Mucosa of descending colon (tissue), 3 donors: ENCODE measurements around the gene PYHIN1. TPM values are rescaled to one million over a fixed set of nuclear protein-coding genes. Genes with fewer than 3 reads are reported as not detected.

Experiments used
- ATAC-seq: fragments of 200-7000 bp; cut with Tn5 transposase; one replicate; pipeline ENCODE4 v1.9.1; 2020; ENCODE audit warnings: mild to moderate bottlenecking, moderate library complexity
- DNase-seq, 3 donors: peaks; one replicate each; pipeline ENCODE4 v3.0.0-alpha.2; 2020
- H3K36me3 ChIP-seq: fragments of 200-600 bp; one replicate; pipeline ENCODE4 v1.8.0; 2021; ENCODE audit warnings: low read depth, mild to moderate bottlenecking
- H3K4me1 ChIP-seq: fragments of 200-600 bp; one replicate; pipeline ENCODE4 v1.8.0; 2021; ENCODE audit warnings: low read depth, mild to moderate bottlenecking
- H3K4me3 ChIP-seq: fragments of 200-600 bp; one replicate; pipeline ENCODE4 v1.8.0; 2021; ENCODE audit warnings: mild to moderate bottlenecking
- H3K9me3 ChIP-seq: fragments of 200-600 bp; one replicate; pipeline ENCODE4 v1.8.0; 2021; ENCODE audit warnings: mild to moderate bottlenecking
- CTCF ChIP-seq: fragments of 200-600 bp; IDR thresholded peaks from one replicate; pipeline ENCODE4 v1.8.0; 2022; ENCODE audit warnings: antibody characterized with exemption, mild to moderate bottlenecking
- intact Hi-C, 2 donors: fragments of 100-400 bp; cut with DNase I in 1 of 2; cut with micrococcal nuclease in 1 of 2; formaldehyde crosslinking; loops; one replicate each; pipeline versions ENCODE4 v1.11.0 to v1.11.1; 2022; cut with DNase I, micrococcal nuclease
- total RNA-seq, 3 donors: library from RNA; stranded (reverse); fragmentation: NEBNext Ultra II Directional in 2 of 3; extraction: Animal tissue kit (Norgen Biotek cat#: 25700) in 2 of 3; gene quantifications; one replicate each; pipeline versions ENCODE4 v1.2.1 to v1.2.4, GENCODE V29; 2021 to 2023
- donor health status: DM: no; HTN: no; CAD: no; lungs with moderate emphysema.
- donor health status: DM: no; HTN: no; CAD: no.
- donor health status: DM: no; HTN: yes; CAD: no.

PYHIN1 gene
- total RNA-seq, 3 donors from 2014 or later: 0.87 to 2.0 (median 0.98) TPM

- no peaks in the 10 kb centered on the region for H3K4me1 ChIP-seq
- intact Hi-C loops: no loop called here
- H3K9me3 ChIP-seq: no peaks in the 10 kb centered on the region
- ATAC-seq: no peak
- H3K4me3 ChIP-seq: no peak overlapping the region
- DNase-seq: no peak
- TF ChIP-seq CTCF: no peak
- no peaks in the 10 kb centered on the region for H3K36me3 ChIP-seq
Observed at GRCh38 chr1:158961178-158961577, 29.8 kb downstream of the PYHIN1 start.

GRCh38 chr1:158962983-158963382 is 31.6 kb downstream of the PYHIN1 start:
- ATAC-seq: no peak
- no peak for DNase-seq
- Histone ChIP-seq H3K4me3 (no peak overlapping the region), H3K4me1 (no peaks in the 10 kb centered on the region), H3K9me3 (no peaks in the 10 kb centered on the region), H3K36me3 (no peaks in the 10 kb centered on the region)
- no peak for TF ChIP-seq CTCF
- intact Hi-C loops: no loop called here

GRCh38 chr1:158969166-158969565 is 37.8 kb downstream of the PYHIN1 start:
- no peak for ATAC-seq
- no peak for TF ChIP-seq CTCF
- no peaks in the 10 kb centered on the region for H3K9me3 ChIP-seq
- H3K4me3 ChIP-seq: no peak overlapping the region
- no peaks in the 10 kb centered on the region for H3K4me1 ChIP-seq
- DNase-seq: no peak
- intact Hi-C loops: no loop called here
- no peaks in the 10 kb centered on the region for H3K36me3 ChIP-seq

GRCh38 chr1:158969855-158970254 is 38.5 kb downstream of the PYHIN1 start:
- no peak overlapping the region for H3K4me3 ChIP-seq
- no peak for ATAC-seq
- no peaks in the 10 kb centered on the region for H3K36me3 ChIP-seq
- intact Hi-C loops: no loop called here
- no peaks in the 10 kb centered on the region for H3K9me3 ChIP-seq
- no peaks in the 10 kb centered on the region for H3K4me1 ChIP-seq
- no peak for DNase-seq
- no peak for TF ChIP-seq CTCF

GRCh38 chr1:158972841-158973240 is 41.5 kb downstream of the PYHIN1 start:
- Histone ChIP-seq H3K36me3 (no peaks in the 10 kb centered on the region), H3K9me3 (no peaks in the 10 kb centered on the region), H3K4me3 (no peak overlapping the region), H3K4me1 (no peaks in the 10 kb centered on the region)
- intact Hi-C loops: no loop called here
- ATAC-seq (no peak), DNase-seq (no peak)
- no peak for TF ChIP-seq CTCF

- H3K4me3 ChIP-seq: no peak overlapping the region
- no peak for TF ChIP-seq CTCF
- ATAC-seq (no peak), DNase-seq (no peak)
- H3K9me3 ChIP-seq: peaks cover 2% of the 10 kb centered on the region
- no peaks in the 10 kb centered on the region for H3K36me3 ChIP-seq
- intact Hi-C loops: no loop called here
- H3K4me1 ChIP-seq: no peaks in the 10 kb centered on the region
Observed at GRCh38 chr1:158976219-158976618, 44.9 kb downstream of the PYHIN1 start.
